ENCODE measurements around the gene TFDP2.
"Not testable (repeated sequence)": the region's sequence is repeated elsewhere in the genome, so short reads cannot be mapped to it uniquely, and the experiment has no call there.

Gene TFDP2

DNA sequence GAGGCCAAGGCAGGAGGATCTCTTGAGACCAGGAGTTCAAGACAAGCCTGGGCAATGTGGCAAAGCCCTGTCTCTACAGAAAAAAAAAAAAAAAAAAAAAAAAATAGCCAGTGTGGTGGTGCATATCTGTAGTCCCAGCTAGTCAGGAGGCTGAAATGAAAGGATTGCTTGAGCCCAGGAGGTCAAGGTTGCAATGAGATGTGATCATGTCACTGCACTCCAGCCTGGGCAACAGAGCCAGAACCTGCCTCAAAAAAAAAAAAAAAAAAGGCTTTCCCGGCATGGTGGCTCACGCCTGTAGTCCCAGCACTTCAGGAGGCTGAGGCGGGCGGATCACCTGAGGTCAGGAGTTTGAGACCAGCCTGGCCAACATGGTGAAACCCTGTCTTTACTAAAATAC, 73.7 kb downstream of the TFDP2 start:
- DNase-seq (ENCODE audit: low read depth in 2 of 2), result not testable (repeated sequence)

DNA sequence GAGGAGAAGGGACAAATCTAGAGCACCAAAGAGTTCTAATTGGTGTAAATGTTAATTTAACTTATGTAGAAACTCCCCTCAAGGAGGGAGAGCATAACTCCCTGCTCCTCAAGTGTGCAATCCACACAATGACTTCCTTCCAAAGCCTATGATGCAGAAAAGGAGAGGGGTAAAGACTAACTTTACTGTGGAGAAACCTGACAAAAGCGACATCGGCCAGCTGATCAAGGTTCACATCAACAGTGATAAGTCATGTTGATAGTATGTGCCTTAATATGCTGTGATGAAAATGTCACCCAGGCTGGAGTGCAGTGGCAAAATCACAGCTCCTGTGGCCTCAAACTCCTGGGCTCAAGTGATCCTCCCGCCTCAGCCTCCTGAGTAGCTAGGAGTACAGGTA, 76.5 kb downstream of the TFDP2 start:
- DNase-seq (ENCODE audit: low read depth in 2 of 2), result no peak

DNA sequence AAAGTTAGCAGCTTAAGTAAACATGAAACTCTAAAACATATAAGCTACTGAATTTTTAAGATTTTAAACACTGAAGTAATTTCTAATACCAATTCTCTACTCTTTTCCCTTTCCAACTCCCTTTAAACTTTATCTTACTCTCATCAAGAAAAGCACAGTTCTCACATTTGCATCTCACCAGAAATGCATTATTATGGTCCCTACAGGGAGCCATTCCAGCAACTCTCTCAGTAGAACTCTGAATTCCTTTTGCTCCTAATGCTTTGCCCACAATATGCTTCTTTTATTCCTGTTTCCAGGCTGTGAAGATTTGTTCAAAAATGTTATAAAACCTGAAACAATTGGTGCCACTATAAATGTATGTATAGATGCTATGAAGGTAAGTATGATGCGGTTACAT, 83.4 kb downstream of the TFDP2 start:
- no peak for DNase-seq (ENCODE audit: low read depth in 2 of 2)

DNA sequence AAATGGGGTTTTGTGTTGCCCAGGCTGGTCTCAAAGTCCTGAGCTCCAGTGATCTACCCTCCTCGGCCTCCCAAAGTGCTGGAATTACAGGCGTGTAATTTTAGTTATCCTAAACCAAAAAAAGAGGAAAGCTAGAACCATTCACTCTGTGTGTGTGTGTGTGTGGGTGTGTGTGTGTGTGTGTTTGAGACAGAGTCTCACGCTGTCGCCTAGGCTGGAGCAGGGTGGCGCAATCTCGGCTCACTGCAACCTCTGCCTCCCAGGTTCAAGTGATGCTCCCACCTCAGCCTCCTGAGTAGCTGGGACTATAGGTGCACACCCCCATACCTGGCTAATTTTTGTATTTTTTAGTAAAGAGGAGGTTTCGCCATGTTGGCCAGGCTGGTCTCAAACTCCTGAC, 84.0 kb downstream of the TFDP2 start:
- no peak for DNase-seq (ENCODE audit: low read depth in 2 of 2)

DNA sequence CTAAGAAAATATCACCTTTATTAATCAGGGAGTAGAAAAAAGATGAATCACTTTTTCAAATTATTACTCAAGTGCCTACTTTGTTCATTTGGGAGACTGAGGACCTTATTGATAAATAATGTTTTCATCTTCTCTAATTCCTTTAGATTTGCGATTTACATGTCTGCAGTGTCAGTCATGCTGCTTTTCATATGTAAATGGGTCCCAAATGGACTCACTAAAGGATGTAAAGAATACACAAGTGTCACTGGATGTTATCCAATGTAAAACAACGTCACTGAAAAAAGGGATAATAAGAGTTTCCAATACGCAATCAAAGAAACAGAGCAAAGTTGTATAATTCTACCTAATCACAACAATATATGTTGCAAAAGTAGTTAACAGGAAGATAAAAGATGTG, 84.9 kb downstream of the TFDP2 start:
- DNase-seq (ENCODE audit: low read depth in 2 of 2), result no peak

DNA sequence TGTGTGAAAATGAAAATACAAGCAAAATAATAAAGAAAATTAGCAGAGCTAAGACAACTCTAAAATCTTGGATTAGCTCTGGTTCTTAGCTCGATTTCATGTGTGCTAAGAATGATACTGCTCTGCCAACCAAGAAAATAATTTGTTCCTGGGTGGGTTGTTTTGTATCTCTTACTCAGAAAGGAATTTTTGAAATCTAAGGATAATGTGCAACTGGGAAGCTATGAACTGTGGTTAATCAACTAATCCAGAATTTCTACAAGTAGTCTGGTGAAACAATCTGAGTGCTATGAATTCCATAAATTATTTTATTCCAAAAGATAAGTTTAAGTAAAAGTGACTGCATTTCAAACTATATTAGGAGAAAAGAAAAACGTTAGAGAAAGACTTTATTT, 92.0 kb downstream of the TFDP2 start:
- no peak for DNase-seq (ENCODE audit: low read depth in 2 of 2)

DNA sequence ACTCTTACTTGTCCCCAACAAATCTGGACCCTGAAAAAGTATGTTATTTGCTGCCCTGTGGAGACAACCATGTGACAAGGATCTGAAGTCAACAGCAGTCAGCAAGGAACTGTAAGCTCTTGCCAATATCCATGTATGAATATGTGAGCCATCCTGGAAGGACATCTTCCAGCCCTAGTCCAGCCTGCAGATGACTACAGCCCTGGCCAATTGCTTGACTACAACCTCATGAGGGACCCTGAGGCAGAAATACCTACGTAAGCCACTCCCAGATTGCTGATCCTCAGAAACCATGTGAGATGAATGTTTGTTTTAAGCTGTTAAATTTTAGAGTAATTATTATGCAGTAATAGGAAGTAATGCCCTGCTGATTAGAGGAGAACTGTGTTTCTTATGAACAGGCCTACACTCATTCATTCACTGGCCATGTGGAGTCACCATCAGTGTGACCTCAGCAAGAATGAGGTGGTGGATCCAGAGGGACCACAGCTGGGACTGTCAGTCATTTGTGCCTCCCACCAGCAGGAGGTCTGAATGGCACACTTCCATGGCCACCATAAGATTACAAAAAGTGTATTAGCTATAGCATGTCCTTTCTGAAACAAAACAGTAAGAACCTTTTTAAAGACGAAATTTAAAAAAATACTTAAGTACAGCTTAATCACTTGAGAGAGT, 92.6 kb downstream of the TFDP2 start:
- no peak for DNase-seq (ENCODE audit: low read depth in 2 of 2)

DNA sequence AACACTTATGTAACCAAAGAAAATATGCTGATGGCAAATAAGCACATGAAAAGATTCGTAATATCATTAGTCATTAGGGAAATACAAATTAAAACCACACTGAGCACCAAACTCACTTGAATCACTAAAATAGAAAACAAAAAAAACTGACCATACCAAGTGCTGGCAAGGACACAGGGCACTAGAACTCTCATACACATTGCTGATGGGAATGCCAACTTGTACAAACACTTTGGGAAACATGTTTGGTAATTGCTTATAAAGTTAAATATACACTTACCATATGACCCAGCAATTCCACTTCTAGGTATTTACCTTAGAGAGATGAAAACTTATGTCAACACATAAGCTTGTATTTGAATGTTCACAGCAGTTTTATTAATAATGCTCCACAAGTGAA, 95.5 kb downstream of the TFDP2 start:
- DNase-seq (ENCODE audit: low read depth in 2 of 2), result no peak

DNA sequence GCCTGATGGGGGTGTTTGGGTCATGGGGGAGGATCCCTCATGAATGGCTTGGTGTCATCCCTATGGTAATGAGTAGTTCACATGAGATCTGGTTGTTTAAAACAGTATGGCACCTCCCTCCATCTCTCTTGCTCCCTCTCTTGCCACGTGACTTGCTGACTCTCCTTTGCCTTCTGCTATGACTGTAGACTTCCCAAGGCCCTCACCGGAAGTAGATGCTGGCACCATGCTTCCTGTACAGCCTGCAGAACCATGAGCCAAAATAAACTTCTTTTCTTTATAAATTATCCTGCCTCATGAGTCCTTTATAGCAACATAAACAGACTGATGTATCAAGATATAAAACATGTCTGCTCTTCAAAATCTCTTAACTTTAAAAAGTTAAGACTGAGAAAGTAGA, 96.1 kb downstream of the TFDP2 start:
- DNase-seq (ENCODE audit: low read depth in 2 of 2), result no peak

DNA sequence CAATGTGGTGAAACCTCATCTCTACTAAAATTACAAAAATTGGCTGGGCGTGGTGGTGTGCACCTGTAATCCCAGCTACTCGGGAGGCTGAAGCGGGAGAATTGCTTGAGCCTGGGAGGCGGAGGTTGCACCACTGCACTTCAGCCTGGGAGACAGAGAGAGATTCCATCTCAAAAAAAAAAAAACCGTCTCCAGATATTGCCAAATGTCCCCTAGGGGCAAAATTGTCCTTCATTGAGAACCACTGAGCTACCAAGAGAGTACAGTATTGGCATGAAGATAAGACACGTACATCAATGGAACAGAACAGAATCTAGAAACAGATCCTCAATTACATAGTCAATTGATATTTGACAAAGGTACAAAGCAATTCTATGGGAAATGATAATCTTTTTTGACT, 98.0 kb downstream of the TFDP2 start:
- DNase-seq (ENCODE audit: low read depth in 2 of 2), result no peak

DNA sequence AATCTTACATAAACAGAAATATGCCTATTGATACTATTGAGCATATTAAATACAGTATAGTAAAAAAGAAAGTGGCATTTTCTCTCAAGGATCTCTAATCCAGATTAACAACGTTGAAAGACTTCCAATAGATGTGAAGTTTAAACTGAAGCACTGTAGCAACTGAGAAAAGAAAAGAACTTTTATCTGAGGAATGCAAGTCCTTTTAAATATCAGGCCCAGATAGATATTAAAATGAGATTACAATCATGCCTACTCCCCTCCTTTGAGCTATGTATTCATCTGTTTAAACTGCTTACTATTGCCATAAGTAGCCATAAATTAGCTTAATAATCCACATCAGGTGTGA, 102.3 kb downstream of the TFDP2 start:
- DNase-seq (ENCODE audit: low read depth in 2 of 2), result no peak

DNA sequence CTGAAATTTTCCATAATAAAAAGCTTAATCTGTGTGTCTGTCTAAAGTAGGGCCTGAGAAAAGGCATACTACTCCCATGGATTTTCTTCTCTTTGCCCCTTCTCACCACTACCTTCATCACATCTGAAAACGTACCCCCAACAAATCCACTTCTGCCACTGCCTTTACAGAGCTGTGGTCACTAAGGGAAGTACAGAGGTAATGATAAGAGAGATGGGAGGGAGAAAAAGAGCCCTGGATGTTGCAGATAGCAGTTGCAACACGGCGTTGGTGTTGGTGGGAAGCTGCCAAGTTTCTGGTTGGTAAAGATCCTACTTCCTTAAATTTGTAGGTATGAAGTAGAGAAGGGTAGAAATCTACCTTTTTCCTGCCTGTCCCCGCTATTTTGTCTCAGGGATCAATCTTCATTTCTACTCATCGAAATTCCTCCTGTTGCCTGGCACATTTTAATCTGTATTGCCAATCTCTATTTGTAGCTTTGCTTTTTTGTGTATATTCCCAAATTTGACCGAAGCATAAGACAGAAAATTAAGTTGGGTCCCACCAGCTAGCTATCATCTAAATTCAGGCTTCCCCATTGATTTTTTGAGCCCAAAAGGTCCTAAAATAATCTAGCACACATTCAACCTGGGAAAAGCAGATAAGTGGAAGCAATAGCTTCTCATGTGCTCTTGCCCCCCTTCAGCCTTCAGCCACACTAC, 102.9 kb downstream of the TFDP2 start:
- no peak for DNase-seq (ENCODE audit: low read depth in 2 of 2)

DNA sequence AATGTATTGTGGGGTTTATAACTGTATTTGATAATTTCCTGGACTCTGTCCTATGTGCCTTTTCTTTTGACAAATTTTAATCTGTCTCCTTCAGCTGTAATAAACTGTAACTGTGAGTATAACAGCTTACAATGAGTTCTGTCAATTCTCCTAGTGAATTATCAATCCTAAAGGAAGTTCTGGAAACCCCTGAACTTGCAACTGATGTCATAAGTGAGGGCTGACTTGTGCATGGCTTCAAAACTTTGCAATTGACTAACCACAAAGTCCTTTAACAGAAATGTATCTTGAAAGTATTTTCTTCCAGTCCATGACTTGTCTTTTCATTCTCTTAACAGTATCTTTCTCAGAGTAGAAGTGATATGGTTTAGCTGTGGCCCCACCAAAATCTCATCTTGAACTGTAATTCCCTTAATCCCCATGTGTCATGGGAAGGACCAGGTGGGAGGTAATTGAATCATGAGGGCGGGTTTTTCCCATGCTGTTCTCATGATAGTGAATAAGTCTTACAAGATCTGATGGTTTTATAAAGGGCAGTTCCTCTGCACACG, 108.3 kb downstream of the TFDP2 start:
- no peak for DNase-seq (ENCODE audit: low read depth in 2 of 2)

DNA sequence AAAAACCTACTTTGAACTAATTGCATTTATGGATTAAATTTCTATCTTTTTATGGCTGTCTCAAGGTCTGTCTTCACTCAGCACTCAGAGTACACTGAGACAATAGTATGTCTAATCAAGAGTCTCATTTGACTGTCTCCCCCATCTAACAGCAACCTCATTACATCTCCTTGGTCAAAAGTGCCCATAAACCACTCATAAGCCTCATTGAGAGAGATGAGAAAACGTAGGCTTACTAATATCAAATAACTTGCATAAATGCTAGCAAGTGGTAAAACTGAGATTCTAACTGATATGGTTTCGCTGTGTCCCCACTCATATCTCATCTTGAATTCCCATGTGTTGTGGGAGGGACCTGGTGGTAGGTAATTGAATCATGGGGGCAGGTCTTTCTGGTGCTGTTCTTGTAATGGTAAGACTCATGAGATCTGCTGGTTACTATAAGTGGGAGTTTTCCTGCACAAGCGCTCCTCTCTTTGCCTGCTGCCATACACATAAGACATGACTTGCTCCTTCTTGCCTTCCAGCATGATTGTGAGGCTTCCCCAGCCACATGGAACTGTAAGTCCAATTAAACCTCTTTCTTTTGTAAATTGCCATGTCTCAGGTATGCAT, 113.9 kb downstream of the TFDP2 start:
- DNase-seq (ENCODE audit: low read depth in 2 of 2), result no peak

DNA sequence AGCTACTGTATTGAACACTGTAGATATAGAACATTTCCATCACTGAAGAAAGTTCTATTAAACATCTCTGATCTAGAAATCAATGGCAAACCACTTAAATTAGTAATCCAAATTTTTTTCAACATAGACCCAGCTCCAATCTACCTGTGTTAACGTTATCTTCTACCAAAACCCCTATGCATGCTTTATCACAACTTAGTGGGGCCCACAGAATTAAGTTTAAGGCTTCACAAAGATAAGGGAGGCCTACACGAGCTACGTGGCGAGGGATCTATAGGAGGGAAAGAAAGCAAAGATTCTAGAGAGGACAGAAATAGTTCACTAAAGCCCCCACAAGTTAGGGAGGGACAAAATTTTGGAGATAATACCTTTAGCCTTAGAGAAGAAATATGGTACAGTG, 116.1 kb downstream of the TFDP2 start:
- no peak for DNase-seq (ENCODE audit: low read depth in 2 of 2)

DNA sequence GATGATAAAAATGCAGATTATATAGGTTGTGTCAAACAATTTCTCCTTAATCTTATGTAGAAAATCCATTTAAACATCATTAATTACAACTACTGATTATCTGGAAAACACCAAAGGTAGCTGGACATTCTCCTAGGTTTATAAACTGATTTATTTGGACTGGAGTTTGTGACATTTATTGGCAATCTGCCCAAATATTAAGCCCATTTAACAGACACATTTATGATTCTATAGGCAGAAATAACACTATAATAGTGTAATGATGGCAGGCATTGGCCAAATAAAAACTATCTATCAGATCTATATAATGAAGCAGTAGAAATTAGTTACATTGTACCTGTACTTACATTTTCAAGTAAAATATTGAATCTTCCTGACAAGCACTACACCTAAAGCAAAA, 117.8 kb downstream of the TFDP2 start:
- DNase-seq (ENCODE audit: low read depth in 2 of 2), result no peak

DNA sequence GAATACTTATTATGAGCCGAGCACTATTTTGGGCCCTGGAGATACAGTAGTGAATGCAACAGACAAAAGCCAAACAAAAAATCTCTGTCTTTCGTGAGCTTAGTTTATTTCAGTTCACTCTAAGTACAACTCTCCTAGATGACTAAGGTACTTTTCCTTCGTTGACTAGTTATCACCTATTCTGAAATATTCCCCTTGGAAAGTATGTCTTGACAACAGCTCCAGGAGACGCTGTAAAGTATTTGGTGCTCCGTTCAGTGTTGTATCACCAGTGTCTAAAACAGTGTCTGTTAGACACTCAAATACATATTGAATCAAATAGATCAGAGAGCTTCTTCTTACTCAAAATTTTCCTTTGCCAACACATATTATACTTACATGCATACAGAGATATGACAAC, 119.6 kb downstream of the TFDP2 start:
- no peak for DNase-seq (ENCODE audit: low read depth in 2 of 2)

DNA sequence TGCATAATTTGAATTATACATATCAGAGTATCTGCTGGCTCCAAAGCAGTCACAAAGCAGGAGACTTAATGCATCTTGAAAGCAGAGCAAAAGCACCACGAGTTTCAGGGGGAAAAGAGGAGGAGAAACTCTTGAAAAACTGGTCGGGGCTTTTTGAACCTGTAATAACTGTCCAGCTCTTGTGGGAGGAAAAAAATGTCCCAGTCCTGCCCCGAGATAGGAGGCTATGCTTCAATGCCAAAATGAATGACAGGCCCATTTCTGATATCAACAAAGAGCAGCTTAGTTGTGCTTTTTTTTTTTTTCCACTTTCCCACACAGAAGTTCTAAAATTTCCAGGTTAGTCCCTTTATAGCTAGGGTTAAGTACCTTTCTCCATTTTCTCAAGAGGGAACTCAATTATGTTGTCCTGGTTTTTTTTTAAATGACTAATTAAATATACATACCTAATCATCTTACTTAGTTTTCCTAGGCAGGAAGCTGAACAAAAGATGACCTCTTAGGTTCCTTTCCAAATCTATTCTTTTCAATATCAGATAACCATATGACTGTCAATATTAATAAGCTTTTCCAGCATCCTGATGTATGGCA, 120.2 kb downstream of the TFDP2 start:
- no peak for DNase-seq (ENCODE audit: low read depth in 2 of 2)

DNA sequence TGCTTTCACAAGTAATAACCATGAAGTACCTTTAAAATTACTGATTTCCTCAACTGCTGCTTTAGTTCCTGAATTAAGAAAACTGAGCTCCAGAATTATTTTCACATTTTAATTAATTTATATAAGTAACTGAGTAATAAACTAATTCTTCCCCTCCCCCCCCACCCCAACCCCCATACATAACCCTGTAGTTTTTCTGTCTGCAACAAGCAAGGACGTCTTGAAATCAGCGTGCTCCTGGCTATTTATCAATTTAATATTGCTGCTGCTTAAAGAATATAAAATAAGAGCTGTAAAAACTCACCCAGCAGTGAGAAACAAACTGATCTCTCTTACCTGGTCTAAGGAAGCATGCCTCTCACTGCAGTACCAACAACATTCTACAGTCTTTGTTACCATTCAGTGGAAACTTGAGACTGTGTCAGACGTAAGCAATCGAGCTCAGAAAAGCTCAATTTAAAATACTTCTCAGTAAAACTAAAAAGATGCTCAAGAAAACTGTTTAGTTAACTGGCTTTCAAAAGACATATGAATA, 121.0 kb downstream of the TFDP2 start:
- DNase-seq (ENCODE audit: low read depth in 2 of 2), result peak in 1 of 2 donors; percentile 9

DNA sequence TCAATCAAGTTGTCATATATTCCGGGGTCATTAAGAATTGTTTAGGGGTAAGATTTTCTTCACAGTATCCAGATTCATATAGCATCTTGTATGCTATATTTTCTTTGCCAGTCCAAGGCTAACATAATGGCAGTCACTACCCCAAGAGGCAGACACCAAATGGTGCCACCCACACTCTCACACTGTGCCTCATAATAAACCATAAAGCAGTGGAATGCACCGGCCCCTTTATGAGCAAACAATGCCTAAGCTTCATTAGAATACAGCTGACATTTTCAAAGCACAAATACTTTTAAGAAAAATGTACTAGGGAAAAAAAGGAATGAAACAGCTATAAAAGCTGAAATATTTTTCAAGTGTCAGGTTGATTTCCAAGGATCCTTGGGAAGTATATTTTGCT, 121.6 kb downstream of the TFDP2 start:
- DNase-seq (ENCODE audit: low read depth in 2 of 2), result no peak

DNA sequence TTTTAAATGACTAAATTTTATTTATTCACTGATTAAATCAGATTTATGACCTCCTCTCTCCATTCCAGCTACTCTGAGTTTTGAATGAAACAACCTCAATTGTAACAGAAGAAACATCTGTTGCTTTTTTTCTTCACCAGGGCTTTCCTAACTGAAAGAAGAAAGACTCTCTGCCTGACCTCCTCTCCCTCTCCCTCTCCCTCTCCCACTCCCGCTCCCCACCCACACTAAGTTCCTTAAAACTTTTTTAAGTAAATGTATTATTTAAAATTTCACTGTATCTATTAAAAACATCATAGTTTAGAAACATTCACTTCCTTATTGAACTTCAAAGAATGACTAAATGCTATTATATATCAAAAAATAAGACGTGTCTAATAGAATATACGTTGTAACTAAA, 122.0 kb downstream of the TFDP2 start:
- DNase-seq (ENCODE audit: low read depth in 2 of 2), result no peak

DNA sequence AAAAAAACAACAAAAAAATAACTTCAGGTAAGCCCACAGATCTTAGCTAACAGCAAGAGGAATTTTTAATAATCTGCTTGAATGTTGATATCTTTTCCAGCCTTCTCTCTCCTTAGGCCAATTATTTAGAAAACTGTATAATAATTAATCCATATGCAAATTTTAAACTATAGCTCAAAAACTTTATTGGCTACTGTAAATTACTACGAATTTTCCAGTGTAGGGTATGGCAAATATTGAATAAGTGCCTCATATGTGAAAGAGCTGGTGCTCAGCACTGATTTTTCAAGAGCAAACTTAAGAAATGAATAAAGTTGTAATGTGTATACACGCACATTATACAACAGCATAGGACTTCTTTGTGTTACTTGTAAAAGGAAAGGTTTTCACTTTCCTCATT, 123.0 kb downstream of the TFDP2 start:
- no peak for DNase-seq (ENCODE audit: low read depth in 2 of 2)

DNA sequence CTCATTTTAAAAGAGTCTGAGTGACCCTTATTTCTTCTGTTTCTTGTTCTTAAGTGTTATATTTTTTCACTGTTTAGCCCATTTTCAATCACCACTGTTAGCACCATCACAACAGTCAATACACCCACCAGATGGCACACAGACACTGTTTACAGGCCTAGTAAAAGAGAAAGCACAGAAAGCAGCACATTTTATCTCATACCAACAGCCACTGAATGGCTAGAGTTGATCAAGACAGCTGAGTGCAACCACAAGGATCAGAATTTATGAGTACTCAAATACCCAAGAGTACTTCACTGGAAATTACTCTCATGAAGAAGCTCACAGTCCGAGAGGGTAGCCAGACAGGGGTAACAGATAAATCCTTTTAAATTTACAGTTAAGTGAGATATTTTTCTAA, 127.0 kb downstream of the TFDP2 start:
- DNase-seq (ENCODE audit: low read depth in 2 of 2), result no peak

Data from activated CD4-positive, alpha-beta T cell treated with anti-CD3 and anti-CD28 coated beads for 24 hours (primary cell).